ENCODE data around the gene EPHA4.

DNA sequence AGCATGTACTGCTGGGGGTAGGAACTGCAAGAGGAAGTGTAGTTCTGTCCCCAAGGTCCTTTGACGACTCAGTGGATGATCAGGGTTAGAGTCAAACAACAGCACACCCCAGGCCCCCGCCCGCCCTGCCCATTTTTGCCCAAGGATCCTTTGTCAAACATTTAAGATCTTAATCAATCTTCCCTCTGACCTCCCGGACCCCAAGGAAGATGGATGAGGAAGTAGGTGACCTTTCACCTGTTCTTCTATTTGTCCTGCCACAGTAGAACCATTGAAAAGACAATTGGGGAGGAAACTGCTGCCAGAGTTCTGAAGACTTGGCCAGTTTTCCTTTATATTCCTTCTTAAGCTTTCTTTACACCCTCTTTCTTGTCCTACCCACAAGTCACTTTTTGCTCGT lies 12.1 kb downstream of the EPHA4 start:
- TF ChIP-seq CTCF (IDR thresholded peaks at IDR 0.05), result no peak
- TF ChIP-seq POLR2A (IDR thresholded peaks at IDR 0.05), result no peak
